GM18511 (cell line): Measurements from ENCODE around the gene CHURC1.

Experiments used
- ATAC-seq: cut with Tn5 transposase; IDR thresholded peaks from one replicate; pipeline ENCODE4 v1.9.1; 2021; ENCODE audit warnings: mild to moderate bottlenecking, moderate library complexity; ENCODE audit not compliant: unreplicated experiment

Gene CHURC1

GRCh38 chr14:64983439-64984310, 69.4 kb downstream of the CHURC1 start:
- no peak for ATAC-seq
